GM18873 (cell line): Measurements from ENCODE around the gene TMEM63A.
"Not testable (repeated sequence)": the region's sequence is repeated elsewhere in the genome, so short reads cannot be mapped to it uniquely, and the experiment has no call there.

ENCODE experiments used
- ATAC-seq: cut with Tn5 transposase; IDR thresholded peaks from one replicate; pipeline ENCODE4 v1.9.1; 2021; ENCODE audit warnings: mild to moderate bottlenecking, moderate library complexity, moderate number of reproducible peaks; ENCODE audit not compliant: unreplicated experiment, low FRiP score

Gene TMEM63A

GRCh38 chr1:225825607-225826007, 56.6 kb downstream of the TMEM63A start:
- no peak for ATAC-seq

- no peak for ATAC-seq
These were observed 57.1 kb downstream of the TMEM63A start for GRCh38 chr1:225825078-225825477.

- ATAC-seq, result no peak
These were observed 57.6 kb downstream of the TMEM63A start for GRCh38 chr1:225824533-225824941.

GRCh38 chr1:225823811-225824261, 58.3 kb downstream of the TMEM63A start:
- no peak for ATAC-seq

- no peak for ATAC-seq
These were observed 59.4 kb downstream of the TMEM63A start for GRCh38 chr1:225822655-225823403.

- ATAC-seq, result no peak
These were observed 61.6 kb downstream of the TMEM63A start for GRCh38 chr1:225820522-225821120.

GRCh38 chr1:225819346-225820192, 62.6 kb downstream of the TMEM63A start:
- ATAC-seq, result no peak

GRCh38 chr1:225818229-225818628, 64.0 kb downstream of the TMEM63A start:
- no peak for ATAC-seq

- ATAC-seq, result no peak
These were observed 64.5 kb downstream of the TMEM63A start for GRCh38 chr1:225817611-225818061.

GRCh38 chr1:225816643-225817538, 65.3 kb downstream of the TMEM63A start:
- no peak for ATAC-seq

GRCh38 chr1:225815526-225816178, 66.5 kb downstream of the TMEM63A start:
- ATAC-seq, result no peak

- ATAC-seq, result not testable (repeated sequence)
These were observed 67.1 kb downstream of the TMEM63A start for GRCh38 chr1:225815090-225815489.

- no peak for ATAC-seq
These were observed 67.8 kb downstream of the TMEM63A start for GRCh38 chr1:225814381-225814780.

GRCh38 chr1:225813214-225813964, 68.8 kb downstream of the TMEM63A start:
- ATAC-seq, result no peak

- ATAC-seq, result no peak
These were observed 69.5 kb downstream of the TMEM63A start for GRCh38 chr1:225812488-225813213.

GRCh38 chr1:225811622-225812487, 70.3 kb downstream of the TMEM63A start:
- ATAC-seq, result no peak
